ENCODE measurements around the gene SYNCRIP. TPM values are rescaled to one million over a fixed set of nuclear protein-coding genes. Genes with fewer than 3 reads are reported as not detected.

SYNCRIP gene
- polyA plus RNA-seq, 1 donor from 2014 or later, result 111 TPM

DNA sequence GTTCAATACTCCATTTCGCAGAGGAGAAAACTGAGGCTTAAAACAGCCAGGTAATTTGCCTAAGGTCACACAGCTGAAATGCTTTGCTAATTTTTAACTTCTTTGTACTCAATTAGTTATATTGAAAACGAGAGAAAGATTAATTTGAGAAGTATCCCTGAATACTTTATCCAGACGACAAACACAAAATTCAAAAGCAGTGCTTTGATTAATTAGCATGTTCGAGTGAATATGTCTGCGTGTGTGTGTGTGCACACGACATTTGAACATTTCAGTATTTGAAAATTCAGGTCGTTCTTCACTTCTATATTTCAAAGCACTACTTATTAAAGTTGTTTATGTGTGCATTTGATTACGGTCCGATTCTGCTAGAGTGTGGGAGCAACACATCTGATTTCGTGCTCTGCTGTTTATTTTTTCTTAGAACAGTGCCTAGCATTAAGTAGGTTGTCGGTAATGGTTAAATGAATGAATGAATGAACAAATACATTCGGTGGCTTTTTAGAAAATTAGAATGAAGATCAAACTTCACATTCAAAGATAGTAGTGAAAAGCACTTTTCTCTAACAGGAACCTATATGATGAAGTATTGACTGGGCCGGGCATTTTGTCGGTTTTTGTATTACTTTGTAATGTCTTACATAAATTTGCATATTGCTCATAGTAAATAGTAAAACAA is 36.9 kb upstream of the SYNCRIP start:
- H3K27me3 ChIP-seq (ENCODE audit: insufficient read depth, low read depth, low read length), result no peaks in the 10 kb centered on the region
- H4K20me1 ChIP-seq (ENCODE audit: insufficient read depth), result no peaks in the 10 kb centered on the region
- H3F3A ChIP-seq (ENCODE audit: insufficient read depth, low read length, poor library complexity, severe bottlenecking), result no peaks in the 10 kb centered on the region
- no peaks in the 10 kb centered on the region for H3K9me2 ChIP-seq (ENCODE audit: insufficient read depth, low read length)
- TF ChIP-seq, protein P1, sequence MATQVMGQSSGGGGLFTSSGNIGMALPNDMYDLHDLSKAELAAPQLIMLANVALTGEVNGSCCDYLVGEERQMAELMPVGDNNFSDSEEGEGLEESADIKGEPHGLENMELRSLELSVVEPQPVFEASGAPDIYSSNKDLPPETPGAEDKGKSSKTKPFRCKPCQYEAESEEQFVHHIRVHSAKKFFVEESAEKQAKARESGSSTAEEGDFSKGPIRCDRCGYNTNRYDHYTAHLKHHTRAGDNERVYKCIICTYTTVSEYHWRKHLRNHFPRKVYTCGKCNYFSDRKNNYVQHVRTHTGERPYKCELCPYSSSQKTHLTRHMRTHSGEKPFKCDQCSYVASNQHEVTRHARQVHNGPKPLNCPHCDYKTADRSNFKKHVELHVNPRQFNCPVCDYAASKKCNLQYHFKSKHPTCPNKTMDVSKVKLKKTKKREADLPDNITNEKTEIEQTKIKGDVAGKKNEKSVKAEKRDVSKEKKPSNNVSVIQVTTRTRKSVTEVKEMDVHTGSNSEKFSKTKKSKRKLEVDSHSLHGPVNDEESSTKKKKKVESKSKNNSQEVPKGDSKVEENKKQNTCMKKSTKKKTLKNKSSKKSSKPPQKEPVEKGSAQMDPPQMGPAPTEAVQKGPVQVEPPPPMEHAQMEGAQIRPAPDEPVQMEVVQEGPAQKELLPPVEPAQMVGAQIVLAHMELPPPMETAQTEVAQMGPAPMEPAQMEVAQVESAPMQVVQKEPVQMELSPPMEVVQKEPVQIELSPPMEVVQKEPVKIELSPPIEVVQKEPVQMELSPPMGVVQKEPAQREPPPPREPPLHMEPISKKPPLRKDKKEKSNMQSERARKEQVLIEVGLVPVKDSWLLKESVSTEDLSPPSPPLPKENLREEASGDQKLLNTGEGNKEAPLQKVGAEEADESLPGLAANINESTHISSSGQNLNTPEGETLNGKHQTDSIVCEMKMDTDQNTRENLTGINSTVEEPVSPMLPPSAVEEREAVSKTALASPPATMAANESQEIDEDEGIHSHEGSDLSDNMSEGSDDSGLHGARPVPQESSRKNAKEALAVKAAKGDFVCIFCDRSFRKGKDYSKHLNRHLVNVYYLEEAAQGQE (IDR thresholded peaks at IDR 0.05; ENCODE audit: borderline replicate concordance), result no peak
- no peak for TF ChIP-seq EP300 (conservative IDR thresholded peaks at IDR 0.05; ENCODE audit: poor library complexity, severe bottlenecking)
- no peak for TF ChIP-seq POLR2AphosphoS5 (IDR thresholded peaks at IDR 0.05)
- no peak for TF ChIP-seq TAF1 (IDR thresholded peaks at IDR 0.05; ENCODE audit: low read depth)
- TF ChIP-seq MXI1 (conservative IDR thresholded peaks at IDR 0.05; ENCODE audit: poor library complexity, severe bottlenecking), result no peak
- TF ChIP-seq SMC3 (conservative IDR thresholded peaks at IDR 0.05; ENCODE audit: poor library complexity), result no peak
- TF ChIP-seq, protein P2, sequence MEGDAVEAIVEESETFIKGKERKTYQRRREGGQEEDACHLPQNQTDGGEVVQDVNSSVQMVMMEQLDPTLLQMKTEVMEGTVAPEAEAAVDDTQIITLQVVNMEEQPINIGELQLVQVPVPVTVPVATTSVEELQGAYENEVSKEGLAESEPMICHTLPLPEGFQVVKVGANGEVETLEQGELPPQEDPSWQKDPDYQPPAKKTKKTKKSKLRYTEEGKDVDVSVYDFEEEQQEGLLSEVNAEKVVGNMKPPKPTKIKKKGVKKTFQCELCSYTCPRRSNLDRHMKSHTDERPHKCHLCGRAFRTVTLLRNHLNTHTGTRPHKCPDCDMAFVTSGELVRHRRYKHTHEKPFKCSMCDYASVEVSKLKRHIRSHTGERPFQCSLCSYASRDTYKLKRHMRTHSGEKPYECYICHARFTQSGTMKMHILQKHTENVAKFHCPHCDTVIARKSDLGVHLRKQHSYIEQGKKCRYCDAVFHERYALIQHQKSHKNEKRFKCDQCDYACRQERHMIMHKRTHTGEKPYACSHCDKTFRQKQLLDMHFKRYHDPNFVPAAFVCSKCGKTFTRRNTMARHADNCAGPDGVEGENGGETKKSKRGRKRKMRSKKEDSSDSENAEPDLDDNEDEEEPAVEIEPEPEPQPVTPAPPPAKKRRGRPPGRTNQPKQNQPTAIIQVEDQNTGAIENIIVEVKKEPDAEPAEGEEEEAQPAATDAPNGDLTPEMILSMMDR (IDR thresholded peaks at IDR 0.05; ENCODE audit: poor library complexity, severe bottlenecking), result no peak
- no peak for TF ChIP-seq EZH2 (IDR thresholded peaks at IDR 0.05; ENCODE audit: borderline replicate concordance, insufficient read depth, low read length, poor library complexity, severe bottlenecking)
- TF ChIP-seq RAD21 (conservative IDR thresholded peaks at IDR 0.05), result no peak
- H3K27ac ChIP-seq (ENCODE audit: low read length), result peak overlapping the region; percentile 26
- H2AFZ ChIP-seq (ENCODE audit: low read depth, low read length), result peak overlapping the region; percentile 42
- H3K4me2 ChIP-seq (ENCODE audit: low read length), result peak overlapping the region; percentile 84
- H3K9me3 ChIP-seq (ENCODE audit: low read length), result no peaks in the 10 kb centered on the region
- peaks cover 34% of the 10 kb centered on the region for H3K79me2 ChIP-seq (replicated peaks; ENCODE audit: insufficient read depth, low read length)
- H3K4me3 ChIP-seq (ENCODE audit: low read length), result peak overlapping the region; percentile 85
- peak overlapping the region; percentile 54 for H3K9ac ChIP-seq (ENCODE audit: low read length)
- no peaks in the 10 kb centered on the region for H3K36me3 ChIP-seq (ENCODE audit: insufficient read depth, low read length)

DNA sequence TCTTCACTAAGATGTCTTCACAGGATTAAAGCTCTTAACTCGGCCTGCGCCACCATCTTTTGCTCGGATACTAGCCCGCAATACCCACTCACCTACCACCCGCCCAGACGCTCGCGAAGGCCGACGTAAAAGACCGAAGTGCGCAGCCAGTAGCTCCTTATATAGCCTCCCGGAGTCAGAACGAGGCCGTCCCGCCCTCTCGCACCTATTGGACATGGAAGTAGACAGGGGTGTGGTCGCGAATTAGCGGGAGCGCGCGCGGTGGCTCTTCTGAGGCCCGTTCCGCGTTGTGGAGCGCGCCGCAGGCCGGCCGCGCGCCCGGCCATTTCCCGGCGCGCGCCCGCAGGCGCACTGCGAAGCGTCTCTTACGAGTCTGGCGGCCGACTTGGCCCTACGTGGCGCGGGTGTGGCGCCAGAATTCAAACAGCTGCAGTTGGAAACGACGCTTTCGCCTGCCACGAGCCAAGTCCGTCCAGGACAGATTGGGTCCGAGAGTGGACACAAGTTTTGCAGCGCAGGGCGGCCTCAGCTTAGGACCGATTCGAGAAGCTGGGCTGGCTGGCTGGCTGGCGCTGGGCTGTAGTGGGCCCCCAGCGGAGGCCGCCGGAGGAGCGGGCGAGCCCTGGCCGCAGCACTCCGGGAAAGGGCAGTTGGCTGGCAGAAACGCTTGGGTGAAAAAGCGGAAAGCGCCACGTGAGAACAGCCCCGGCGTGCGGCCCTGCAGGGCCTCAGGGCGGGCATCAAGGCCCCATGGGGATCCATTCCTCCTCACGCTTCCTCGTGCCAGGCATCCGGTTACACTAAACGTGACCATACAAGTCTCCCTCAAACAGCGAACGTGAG is 36.1 kb upstream of the SYNCRIP start:
- peak overlapping the region; percentile 48 for H2AFZ ChIP-seq (ENCODE audit: low read depth, low read length)
- H3K4me3 ChIP-seq (ENCODE audit: low read length), result peak overlapping the region; percentile 85
- H3K27ac ChIP-seq (ENCODE audit: low read length), result peak overlapping the region; percentile 74
- H4K20me1 ChIP-seq (ENCODE audit: insufficient read depth), result no peaks in the 10 kb centered on the region
- H3K9me2 ChIP-seq (ENCODE audit: insufficient read depth, low read length), result no peaks in the 10 kb centered on the region
- H3F3A ChIP-seq (ENCODE audit: insufficient read depth, low read length, poor library complexity, severe bottlenecking), result no peaks in the 10 kb centered on the region
- TF ChIP-seq MXI1 (conservative IDR thresholded peaks at IDR 0.05; ENCODE audit: poor library complexity, severe bottlenecking), result peak; percentile 100
- peak; percentile 100 for TF ChIP-seq TAF1 (IDR thresholded peaks at IDR 0.05; ENCODE audit: low read depth)
- TF ChIP-seq, protein P2 (IDR thresholded peaks at IDR 0.05; ENCODE audit: poor library complexity, severe bottlenecking), result peak; percentile 41
- TF ChIP-seq, protein P1 (IDR thresholded peaks at IDR 0.05; ENCODE audit: borderline replicate concordance), result peak; percentile 98
- TF ChIP-seq EZH2 (IDR thresholded peaks at IDR 0.05; ENCODE audit: borderline replicate concordance, insufficient read depth, low read length, poor library complexity, severe bottlenecking), result no peak
- TF ChIP-seq EP300 (conservative IDR thresholded peaks at IDR 0.05; ENCODE audit: poor library complexity, severe bottlenecking), result peak; percentile 28
- TF ChIP-seq POLR2AphosphoS5 (IDR thresholded peaks at IDR 0.05), result peak; percentile 100
- TF ChIP-seq SMC3 (conservative IDR thresholded peaks at IDR 0.05; ENCODE audit: poor library complexity), result peak; percentile 16
- TF ChIP-seq RAD21 (conservative IDR thresholded peaks at IDR 0.05), result no peak
- peak overlapping the region; percentile 75 for H3K9ac ChIP-seq (ENCODE audit: low read length)
- peak overlapping the region; percentile 84 for H3K4me2 ChIP-seq (ENCODE audit: low read length)
- H3K27me3 ChIP-seq (ENCODE audit: insufficient read depth, low read depth, low read length), result no peaks in the 10 kb centered on the region
- no peaks in the 10 kb centered on the region for H3K9me3 ChIP-seq (ENCODE audit: low read length)
- peaks cover 41% of the 10 kb centered on the region for H3K79me2 ChIP-seq (replicated peaks; ENCODE audit: insufficient read depth, low read length)
- no peaks in the 10 kb centered on the region for H3K36me3 ChIP-seq (ENCODE audit: insufficient read depth, low read length)

Data from neural cell (in vitro differentiated cells).